Prostate gland (tissue), 1 donor: ENCODE measurements around the gene AKAP7.

ENCODE experiments used
- POLR2A ChIP-seq: fragments of 450-650 bp; IDR thresholded peaks from one replicate; pipeline ENCODE4 v1.6.1; 2016; ENCODE audit warnings: antibody characterized with exemption, mild to moderate bottlenecking
- POLR2AphosphoS5 ChIP-seq: sonication (generic); formaldehyde crosslinking; IDR thresholded peaks from one replicate; pipeline ENCODE4 v1.6.1; 2017; ENCODE audit warnings: antibody characterized with exemption

- TF ChIP-seq POLR2AphosphoS5 (no peak), POLR2A (no peak)
Measured at GRCh38 chr6:131107151-131107550, 28.1 kb upstream of the AKAP7 start.
